B cell (primary cell): ENCODE measurements around the gene C12orf57. TPM values are rescaled to one million over a fixed set of nuclear protein-coding genes. Genes with fewer than 3 reads are reported as not detected.

Experiments
- ATAC-seq: fragments of 200-7000 bp; cut with Tn5 transposase; one replicate; pipeline ENCODE4 v1.10.0; 2021; ENCODE audit warnings: low read depth, mild to moderate bottlenecking, moderate number of reproducible peaks, moderate library complexity
- CTCF ChIA-PET: fragments of 350-600 bp; sonication (Branson Sonifier 250); formaldehyde crosslinking; loops from one replicate; lab custom pipeline; 2021; ENCODE audit warnings: antibody characterized with exemption, inconsistent platforms; lab: Charles Lee
- POLR2A ChIA-PET: fragments of 350-600 bp; sonication (Branson Sonifier 250); formaldehyde crosslinking; loops from one replicate; lab custom pipeline; 2021; ENCODE audit warnings: antibody characterized with exemption; lab: Charles Lee
- DNase-seq: peaks from one replicate; pipeline ENCODE4 v3.0.0; 2013
- H2AFZ ChIP-seq: 2 replicates; pipeline ENCODE4 v1.6.1; 2012; ENCODE audit warnings: mild to moderate bottlenecking, low read depth, low read length; ENCODE audit not compliant: insufficient read depth, poor library complexity, severe bottlenecking
- H3K27ac ChIP-seq, 2 donors: 1 replicate in 1 of 2; 2 replicates in 1 of 2; pipeline ENCODE4 v1.5.1; 2012 to 2013; ENCODE audit warnings: low read length in 2 of 2, mild to moderate bottlenecking in 2 of 2, moderate library complexity in 1 of 2
- H3K27me3 ChIP-seq, 4 experiments: fragments of 200-600 bp in 1 of 4; sonication (generic) in 1 of 4; replicated peaks in 1 of 4; 1 replicate in 2 of 4; 2 replicates in 2 of 4; pipeline versions ENCODE4 v1.6.1 to v1.7.0; 2013 to 2016; ENCODE audit warnings: low read length in 3 of 4, mild to moderate bottlenecking in 2 of 4, mixed read lengths in 1 of 4, moderate library complexity in 1 of 4; ENCODE audit not compliant: insufficient read depth in 4 of 4, control insufficient read depth in 3 of 4; ENCODE audit errors: control extremely low read depth in 1 of 4
- H3K36me3 ChIP-seq, 2 experiments: replicated peaks in 1 of 2; 1 replicate in 1 of 2; 2 replicates in 1 of 2; pipeline versions ENCODE4 v1.6.1 to v1.7.1; 2013; ENCODE audit warnings: low read length in 1 of 2; ENCODE audit not compliant: insufficient read depth in 2 of 2, control insufficient read depth in 1 of 2; ENCODE audit errors: control extremely low read depth in 1 of 2, extremely low read depth in 1 of 2
- H3K4me1 ChIP-seq, 2 donors: fragments of 200-600 bp in 1 of 2; sonication (generic) in 1 of 2; 1 replicate in 1 of 2; 2 replicates in 1 of 2; pipeline versions ENCODE4 v1.5.1 to v1.6.1; 2013 to 2017; ENCODE audit warnings: low read length in 2 of 2; ENCODE audit not compliant: control insufficient read depth in 2 of 2, insufficient read depth in 2 of 2
- H3K4me2 ChIP-seq: replicated peaks from 2 replicates; pipeline ENCODE3; 2012; ENCODE audit warnings: mild to moderate bottlenecking, low read depth, low read length; ENCODE audit not compliant: poor library complexity, severe bottlenecking
- H3K4me3 ChIP-seq, 5 experiments: fragments of 200-600 bp in 1 of 5; sonication (generic) in 1 of 5; 1 replicate in 3 of 5; 2 replicates in 2 of 5; pipeline versions ENCODE4 v1.5.1 to v1.7.0; 2011 to 2016; ENCODE audit warnings: low read length in 4 of 5, mild to moderate bottlenecking in 4 of 5, low read depth in 2 of 5, control low read depth in 1 of 5, moderate library complexity in 1 of 5; ENCODE audit not compliant: insufficient read depth in 1 of 5; ENCODE audit errors: control extremely low read depth in 1 of 5, extremely low read depth in 1 of 5
- H3K79me2 ChIP-seq: fragments of 200-600 bp; sonication (generic); one replicate; pipeline ENCODE4 v1.6.0; 2016; ENCODE audit warnings: low read length; ENCODE audit not compliant: control insufficient read depth, insufficient read depth
- H3K9ac ChIP-seq: fragments of 200-600 bp; sonication (generic); 2 replicates; pipeline ENCODE4 v1.6.1; 2017; ENCODE audit warnings: mild to moderate bottlenecking, low read length, moderate library complexity
- H3K9me3 ChIP-seq, 3 donors: one replicate each; pipeline versions ENCODE4 v1.6.1 to v1.7.1; 2013; ENCODE audit warnings: low read length in 2 of 3; ENCODE audit not compliant: control insufficient read depth in 2 of 3, insufficient read depth in 1 of 3; ENCODE audit errors: control extremely low read depth in 1 of 3
- H4K20me1 ChIP-seq: 2 replicates; pipeline ENCODE4 v1.6.0; 2012; ENCODE audit warnings: mild to moderate bottlenecking, low read length; ENCODE audit not compliant: insufficient read depth, control insufficient read depth, poor library complexity, severe bottlenecking
- H3K27ac Mint-ChIP-seq: one replicate; pipeline ENCODE4 v1.8.0; 2021; ENCODE audit warnings: mixed read lengths
- H3K27me3 Mint-ChIP-seq: one replicate; pipeline ENCODE4 v1.8.0; 2021; ENCODE audit warnings: mixed read lengths
- H3K4me1 Mint-ChIP-seq: one replicate; pipeline ENCODE4 v1.8.0; 2021; ENCODE audit warnings: mixed read lengths
- H3K4me3 Mint-ChIP-seq: one replicate; pipeline ENCODE4 v1.8.0; 2021; ENCODE audit warnings: mixed read lengths
- H3K9me3 Mint-ChIP-seq: one replicate; pipeline ENCODE4 v1.8.0; 2022; ENCODE audit warnings: mixed read lengths; ENCODE audit not compliant: insufficient read depth
- CTCF ChIP-seq: fragments of 200-600 bp; IDR thresholded peaks from one replicate; pipeline ENCODE4 v1.8.0; 2022; ENCODE audit warnings: antibody characterized with exemption, mild to moderate bottlenecking
- EZH2 ChIP-seq: IDR thresholded peaks from 2 replicates; pipeline ENCODE4 v1.6.1; 2012; ENCODE audit warnings: borderline replicate concordance, low read depth, mild to moderate bottlenecking, moderate library complexity, low read length; ENCODE audit not compliant: insufficient read depth, poor library complexity, severe bottlenecking
- WGBS: methylation state at CpG from one replicate; pipeline ENCODE4 v1.1.5; 2013; ENCODE audit warnings: missing lambda C conversion rate; ENCODE audit not compliant: insufficient coverage; 5-methylcytosine and 5-hydroxymethylcytosine counted together
- intact Hi-C: fragments of 100-400 bp; cut with micrococcal nuclease; formaldehyde crosslinking; loops from one replicate; pipeline ENCODE4 v1.10.0; 2022
- polyA plus RNA-seq: library from polyadenylated mRNA; depleted of rRNA; stranded (reverse); fragments of >200 nt; gene quantifications from 2 replicates; pipeline ENCODE4 v1.2.3, GENCODE V29; 2012
- total RNA-seq, 2 donors: library from RNA; stranded (reverse); fragments of 120-200 nt in 1 of 2; gene quantifications; 1 replicate in 1 of 2; 2 replicates in 1 of 2; pipeline versions ENCODE4 v1.2.3 to v1.2.4, GENCODE V29; 2013 to 2022

The C12orf57 gene
- total and polyA plus RNA-seq, 2 donors (not counting 1 experiment from before 2014, with no cell fraction given) = 90.9 to 460 TPM

GRCh38 chr12:6917491-6918231 lies 26.2 kb upstream of the C12orf57 start:
- no peak overlapping the region for H3K9ac ChIP-seq
- no peaks in the 10 kb centered on the region for H3K79me2 ChIP-seq
- Mint-ChIP-seq H3K27ac (no peak overlapping the region), H3K27me3 (no peaks in the 10 kb centered on the region), H3K9me3 (no peaks in the 10 kb centered on the region), H3K4me1 (peaks cover 39% of the 10 kb centered on the region), H3K4me3 (no peak overlapping the region)
- H3K36me3 ChIP-seq = peaks cover 0 to 4% of the 10 kb centered on the region in 2 experiments
- H3K4me1 ChIP-seq = peaks cover 24 to 35% of the 10 kb centered on the region in 2 donors
- 88% methylated on average over 11 of the region's 14 CpGs for WGBS
- ChIA-PET CTCF (interaction anchor here (1.3 kb wide), 1 partner anchor 10 kb away, joined by 3 read pairs; no protein-coding TSS in a partner anchor), POLR2A (interaction anchor here (0.5 kb wide), 1 partner anchor 213 kb away, joined by 4 read pairs; no protein-coding TSS in a partner anchor)
- intact Hi-C loops = no loop called here
- no peak for DNase-seq
- peaks cover 0 to 3% (median 0%) of the 10 kb centered on the region in 3 donors for H3K9me3 ChIP-seq
- no peak overlapping the region for H3K4me2 ChIP-seq
- TF ChIP-seq CTCF (no peak), EZH2 (no peak)
- peaks cover 0 to 10% (median 1%) of the 10 kb centered on the region in 4 experiments for H3K27me3 ChIP-seq
- no peak overlapping the region for H3K27ac ChIP-seq
- H4K20me1 ChIP-seq = no peaks in the 10 kb centered on the region
- no peak overlapping the region for H3K4me3 ChIP-seq
- no peak overlapping the region for H2AFZ ChIP-seq
- no peak for ATAC-seq

GRCh38 chr12:6919588-6919987 lies 24.2 kb upstream of the C12orf57 start:
- intact Hi-C loops = no loop called here
- H3K9me3 ChIP-seq = peaks cover 0 to 3% (median 0%) of the 10 kb centered on the region in 3 donors
- ATAC-seq (no peak), DNase-seq (no peak)
- 79% methylated on average over 7 of the region's 7 CpGs for WGBS
- no peaks in the 10 kb centered on the region for H3K9me3 Mint-ChIP-seq
- H3K4me3 Mint-ChIP-seq = no peak overlapping the region
- H3K4me2 ChIP-seq = no peak overlapping the region
- peaks cover under 1% of the 10 kb centered on the region for H3K79me2 ChIP-seq
- H3K27me3 ChIP-seq = peaks cover 0 to 7% (median 0%) of the 10 kb centered on the region in 4 experiments
- H3K27ac ChIP-seq = no peak overlapping the region
- POLR2A ChIA-PET = interaction anchor here (0.6 kb wide), 1 partner anchor 17 kb away, joined by 5 read pairs; no protein-coding TSS in a partner anchor
- H3K4me1 Mint-ChIP-seq = peaks cover 44% of the 10 kb centered on the region
- no peak overlapping the region for H3K9ac ChIP-seq
- no peaks in the 10 kb centered on the region for H3K27me3 Mint-ChIP-seq
- H3K27ac Mint-ChIP-seq = peak overlapping the region; percentile 59
- H4K20me1 ChIP-seq = no peaks in the 10 kb centered on the region
- no peak for TF ChIP-seq CTCF
- TF ChIP-seq EZH2 = no peak
- H3K36me3 ChIP-seq = peaks cover 0 to 4% of the 10 kb centered on the region in 2 experiments
- no peak overlapping the region for H2AFZ ChIP-seq
- CTCF ChIA-PET = interaction anchor here (1.1 kb wide), 1 partner anchor 45 kb away, joined by 4 read pairs; no protein-coding TSS in a partner anchor
- H3K4me1 ChIP-seq = peaks cover 37 to 46% of the 10 kb centered on the region in 2 donors
- no peak overlapping the region for H3K4me3 ChIP-seq
